Neural crest cell (in vitro differentiated cells): Measurements from ENCODE around the gene TTBK2. TPM values are rescaled to one million over a fixed set of nuclear protein-coding genes. Genes with fewer than 3 reads are reported as not detected.
"Not testable (repeated sequence)": the region's sequence is repeated elsewhere in the genome, so short reads cannot be mapped to it uniquely, and the experiment has no call there.

Experiments
- DNase-seq: peaks from one replicate; pipeline ENCODE4 v3.0.0; 2021; ENCODE audit warnings: low read depth, mixed read lengths, low spot score
- H3K27ac Mint-ChIP-seq: one replicate; pipeline ENCODE4 v1.8.0; 2021; ENCODE audit warnings: mild to moderate bottlenecking, mixed read lengths; ENCODE audit not compliant: unreplicated experiment
- H3K27me3 Mint-ChIP-seq: 2 replicates; pipeline ENCODE4 v1.8.0; 2021; ENCODE audit warnings: low read depth, mild to moderate bottlenecking, mixed read lengths
- H3K36me3 Mint-ChIP-seq: 2 replicates; pipeline ENCODE4 v1.8.0; 2021; ENCODE audit warnings: low read depth, mild to moderate bottlenecking, mixed read lengths
- H3K4me1 Mint-ChIP-seq: 2 replicates; pipeline ENCODE4 v1.8.0; 2021; ENCODE audit warnings: mixed read lengths
- H3K4me3 Mint-ChIP-seq: one replicate; pipeline ENCODE4 v1.8.0; 2021; ENCODE audit warnings: mild to moderate bottlenecking, mixed read lengths
- H3K9me3 Mint-ChIP-seq: 2 replicates; pipeline ENCODE4 v1.8.0; 2021; ENCODE audit warnings: mixed read lengths
- total RNA-seq: library from RNA; stranded (reverse); gene quantifications from 2 replicates; pipeline ENCODE4 v1.2.1, GENCODE V29; 2021
- TF ChIP-seq, protein P1 (sequence below): fragments of 200-600 bp; sonication (generic); conservative IDR thresholded peaks from 2 replicates; pipeline ENCODE4 v1.5.0; 2021; ENCODE audit warnings: antibody characterized with exemption, mild to moderate bottlenecking

The TTBK2 gene
- total RNA-seq, 1 donor from 2014 or later: 28.2 TPM

GRCh38 chr15:42772144-42772543 lies 148.4 kb downstream of the TTBK2 start:
- H3K27ac Mint-ChIP-seq: no peak overlapping the region
- H3K27me3 Mint-ChIP-seq: no peaks in the 10 kb centered on the region
- no peak overlapping the region for H3K4me3 Mint-ChIP-seq
- H3K36me3 Mint-ChIP-seq: peaks cover 20% of the 10 kb centered on the region
- no peaks in the 10 kb centered on the region for H3K4me1 Mint-ChIP-seq
- H3K9me3 Mint-ChIP-seq: no peaks in the 10 kb centered on the region
- DNase-seq: no peak
- TF ChIP-seq, protein P1, sequence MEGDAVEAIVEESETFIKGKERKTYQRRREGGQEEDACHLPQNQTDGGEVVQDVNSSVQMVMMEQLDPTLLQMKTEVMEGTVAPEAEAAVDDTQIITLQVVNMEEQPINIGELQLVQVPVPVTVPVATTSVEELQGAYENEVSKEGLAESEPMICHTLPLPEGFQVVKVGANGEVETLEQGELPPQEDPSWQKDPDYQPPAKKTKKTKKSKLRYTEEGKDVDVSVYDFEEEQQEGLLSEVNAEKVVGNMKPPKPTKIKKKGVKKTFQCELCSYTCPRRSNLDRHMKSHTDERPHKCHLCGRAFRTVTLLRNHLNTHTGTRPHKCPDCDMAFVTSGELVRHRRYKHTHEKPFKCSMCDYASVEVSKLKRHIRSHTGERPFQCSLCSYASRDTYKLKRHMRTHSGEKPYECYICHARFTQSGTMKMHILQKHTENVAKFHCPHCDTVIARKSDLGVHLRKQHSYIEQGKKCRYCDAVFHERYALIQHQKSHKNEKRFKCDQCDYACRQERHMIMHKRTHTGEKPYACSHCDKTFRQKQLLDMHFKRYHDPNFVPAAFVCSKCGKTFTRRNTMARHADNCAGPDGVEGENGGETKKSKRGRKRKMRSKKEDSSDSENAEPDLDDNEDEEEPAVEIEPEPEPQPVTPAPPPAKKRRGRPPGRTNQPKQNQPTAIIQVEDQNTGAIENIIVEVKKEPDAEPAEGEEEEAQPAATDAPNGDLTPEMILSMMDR: no peak

GRCh38 chr15:42766109-42766508 lies 154.5 kb downstream of the TTBK2 start:
- DNase-seq, H3K4me3 Mint-ChIP-seq, H3K27ac Mint-ChIP-seq, H3K27me3 Mint-ChIP-seq: not testable (repeated sequence)
- Mint-ChIP-seq H3K36me3 (peaks cover 49% of the 10 kb centered on the region), H3K4me1 (peaks cover 16% of the 10 kb centered on the region), H3K9me3 (peaks cover 12% of the 10 kb centered on the region)

DNA sequence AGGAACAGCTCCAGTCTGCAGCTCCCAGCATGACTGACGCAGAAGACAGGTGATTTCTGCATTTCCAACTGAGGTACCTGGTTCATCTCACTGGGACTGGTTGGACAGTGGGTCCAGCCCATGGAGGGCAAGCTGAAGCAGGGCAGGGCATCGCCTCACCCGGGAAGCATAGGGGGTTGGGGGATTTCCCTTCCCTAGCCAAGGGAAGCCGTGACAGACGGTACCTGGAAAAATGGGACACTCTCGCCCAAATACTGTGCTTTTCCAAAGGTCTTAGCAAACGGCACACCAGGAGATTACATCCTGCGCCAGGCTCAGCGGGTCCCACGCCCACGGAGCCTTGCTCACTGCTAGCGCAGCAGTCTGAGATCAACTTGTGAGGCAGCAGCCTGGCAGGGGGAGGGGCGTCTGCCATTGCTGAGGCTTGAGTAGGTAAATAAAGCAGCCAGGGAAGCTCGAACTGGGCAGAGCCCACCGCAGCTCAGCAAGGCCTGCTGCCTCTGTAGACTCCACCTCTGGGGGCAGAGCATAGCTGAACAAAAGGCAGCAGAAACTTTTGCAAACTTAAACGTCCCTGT lies 156.3 kb downstream of the TTBK2 start:
- H3K27me3 Mint-ChIP-seq, H3K27ac Mint-ChIP-seq: not testable (repeated sequence)
- peak; percentile 16 for DNase-seq
- H3K36me3 Mint-ChIP-seq: peaks cover 50% of the 10 kb centered on the region
- peak overlapping the region; percentile 44 for H3K4me3 Mint-ChIP-seq
- peaks cover 17% of the 10 kb centered on the region for H3K9me3 Mint-ChIP-seq
- H3K4me1 Mint-ChIP-seq: peaks cover 16% of the 10 kb centered on the region

GRCh38 chr15:42761813-42762212 lies 158.8 kb downstream of the TTBK2 start:
- not testable (repeated sequence) for H3K4me3 Mint-ChIP-seq, H3K27ac Mint-ChIP-seq, DNase-seq, H3K27me3 Mint-ChIP-seq
- Mint-ChIP-seq H3K36me3 (peaks cover 40% of the 10 kb centered on the region), H3K4me1 (peaks cover 16% of the 10 kb centered on the region), H3K9me3 (peaks cover 17% of the 10 kb centered on the region)

- DNase-seq: no peak
- H3K36me3 Mint-ChIP-seq: peaks cover 34% of the 10 kb centered on the region
- H3K27me3 Mint-ChIP-seq: no peaks in the 10 kb centered on the region
- TF ChIP-seq, protein P1: no peak
- H3K4me1 Mint-ChIP-seq: peaks cover 16% of the 10 kb centered on the region
- H3K27ac Mint-ChIP-seq: no peak overlapping the region
- no peak overlapping the region for H3K4me3 Mint-ChIP-seq
- peaks cover 14% of the 10 kb centered on the region for H3K9me3 Mint-ChIP-seq
These were observed 159.8 kb downstream of the TTBK2 start for GRCh38 chr15:42760759-42761158.

- Mint-ChIP-seq H3K36me3 (peaks cover 24% of the 10 kb centered on the region), H3K4me1 (peaks cover 2% of the 10 kb centered on the region), H3K27me3 (no peaks in the 10 kb centered on the region), H3K9me3 (peaks cover 14% of the 10 kb centered on the region), H3K4me3 (no peak overlapping the region), H3K27ac (no peak overlapping the region)
- TF ChIP-seq, protein P1: no peak
- DNase-seq: no peak
These were observed 161.5 kb downstream of the TTBK2 start for GRCh38 chr15:42759093-42759492.

GRCh38 chr15:42750306-42750705 lies 170.3 kb downstream of the TTBK2 start:
- Mint-ChIP-seq H3K27ac (peak overlapping the region; percentile 37), H3K4me1 (peaks cover 8% of the 10 kb centered on the region), H3K27me3 (no peaks in the 10 kb centered on the region), H3K4me3 (no peak overlapping the region), H3K36me3 (peaks cover 29% of the 10 kb centered on the region), H3K9me3 (no peaks in the 10 kb centered on the region)
- TF ChIP-seq, protein P1: no peak
- no peak for DNase-seq
